ENCODE data around the gene CCDC28A. TPM values are rescaled to one million over a fixed set of nuclear protein-coding genes. Genes with fewer than 3 reads are reported as not detected.
"Not testable (repeated sequence)": the region's sequence is repeated elsewhere in the genome, so short reads cannot be mapped to it uniquely, and the experiment has no call there.

The CCDC28A gene
- total and polyA plus RNA-seq, 7 donors, result 17.4 to 49.5 (median 26.5) TPM

DNA sequence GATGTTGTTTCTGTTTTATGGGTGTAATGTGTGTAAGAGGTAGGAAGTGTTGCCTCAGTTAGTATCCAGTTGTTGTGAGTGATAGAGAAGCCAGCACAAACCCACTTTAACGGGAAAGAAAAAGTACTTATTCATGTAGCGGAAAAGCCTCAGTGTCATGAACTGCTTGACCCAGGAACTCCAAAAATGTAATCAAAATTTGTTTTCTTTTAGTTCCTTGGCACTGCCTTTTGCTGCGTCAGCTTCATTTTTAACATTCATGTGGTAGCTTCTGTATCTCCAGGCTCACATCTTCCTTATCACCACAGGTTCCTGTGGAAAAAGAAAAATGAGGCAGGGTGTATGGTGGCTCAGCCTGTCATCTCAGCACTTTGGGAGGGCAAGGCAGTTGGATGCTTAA is 46.4 kb upstream of the CCDC28A start:
- Histone ChIP-seq H3K4me3 (no peak overlapping the region), H3K4me1 (peaks cover 0 to 12% (median 4%) of the 10 kb centered on the region in 4 donors), H3K27ac (no peak overlapping the region), H3K36me3 (no peaks in the 10 kb centered on the region), H3K27me3 (no peaks in the 10 kb centered on the region), H3K9me3 (no peaks in the 10 kb centered on the region)
- no peak for TF ChIP-seq POLR2AphosphoS5 (IDR thresholded peaks at IDR 0.05)
- no peak for TF ChIP-seq POLR2A (IDR thresholded peaks at IDR 0.05)
- TF ChIP-seq, protein P1, sequence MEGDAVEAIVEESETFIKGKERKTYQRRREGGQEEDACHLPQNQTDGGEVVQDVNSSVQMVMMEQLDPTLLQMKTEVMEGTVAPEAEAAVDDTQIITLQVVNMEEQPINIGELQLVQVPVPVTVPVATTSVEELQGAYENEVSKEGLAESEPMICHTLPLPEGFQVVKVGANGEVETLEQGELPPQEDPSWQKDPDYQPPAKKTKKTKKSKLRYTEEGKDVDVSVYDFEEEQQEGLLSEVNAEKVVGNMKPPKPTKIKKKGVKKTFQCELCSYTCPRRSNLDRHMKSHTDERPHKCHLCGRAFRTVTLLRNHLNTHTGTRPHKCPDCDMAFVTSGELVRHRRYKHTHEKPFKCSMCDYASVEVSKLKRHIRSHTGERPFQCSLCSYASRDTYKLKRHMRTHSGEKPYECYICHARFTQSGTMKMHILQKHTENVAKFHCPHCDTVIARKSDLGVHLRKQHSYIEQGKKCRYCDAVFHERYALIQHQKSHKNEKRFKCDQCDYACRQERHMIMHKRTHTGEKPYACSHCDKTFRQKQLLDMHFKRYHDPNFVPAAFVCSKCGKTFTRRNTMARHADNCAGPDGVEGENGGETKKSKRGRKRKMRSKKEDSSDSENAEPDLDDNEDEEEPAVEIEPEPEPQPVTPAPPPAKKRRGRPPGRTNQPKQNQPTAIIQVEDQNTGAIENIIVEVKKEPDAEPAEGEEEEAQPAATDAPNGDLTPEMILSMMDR (IDR thresholded peaks at IDR 0.05), result no peak
- TF ChIP-seq EP300 (IDR thresholded peaks at IDR 0.05), result no peak
- WGBS, 2 donors, result 87 to 88% methylated on average over 3 of the region's 3 CpGs
- no peak for DNase-seq
- intact Hi-C loops (cut with DNase I), result no loop called here

DNA sequence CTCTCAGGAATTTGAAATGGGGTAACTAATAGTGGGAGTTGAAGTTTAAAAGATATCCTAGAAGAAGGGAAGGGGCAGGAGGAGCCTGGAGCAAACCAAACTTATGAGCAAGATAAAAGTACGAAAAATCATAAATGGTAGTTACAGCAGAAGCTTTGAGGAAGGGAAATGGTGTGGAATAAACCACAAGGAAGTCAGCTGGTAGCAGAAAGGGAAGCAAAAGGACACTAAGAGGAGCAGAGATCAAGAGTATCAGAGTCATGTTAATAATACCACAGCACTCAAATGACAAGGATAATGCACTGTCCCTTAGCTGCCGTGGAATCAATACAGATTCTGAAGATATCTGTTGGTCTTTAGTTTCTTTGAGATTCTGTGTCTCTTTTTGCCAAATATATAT is 44.9 kb upstream of the CCDC28A start:
- WGBS, 2 donors, result 63 to 75% methylated on average over 2 of the region's 2 CpGs
- Histone ChIP-seq H3K27ac (no peak overlapping the region), H3K4me1 (peaks cover 0 to under 1% (median 0%) of the 10 kb centered on the region in 4 donors), H3K27me3 (no peaks in the 10 kb centered on the region), H3K4me3 (no peak overlapping the region), H3K9me3 (no peaks in the 10 kb centered on the region), H3K36me3 (no peaks in the 10 kb centered on the region)
- intact Hi-C loops (cut with DNase I), result no loop called here
- TF ChIP-seq POLR2A (IDR thresholded peaks at IDR 0.05) (no peak), POLR2AphosphoS5 (IDR thresholded peaks at IDR 0.05) (no peak), EP300 (IDR thresholded peaks at IDR 0.05) (no peak)
- TF ChIP-seq, protein P1 (IDR thresholded peaks at IDR 0.05), result no peak
- DNase-seq, result no peak

DNA sequence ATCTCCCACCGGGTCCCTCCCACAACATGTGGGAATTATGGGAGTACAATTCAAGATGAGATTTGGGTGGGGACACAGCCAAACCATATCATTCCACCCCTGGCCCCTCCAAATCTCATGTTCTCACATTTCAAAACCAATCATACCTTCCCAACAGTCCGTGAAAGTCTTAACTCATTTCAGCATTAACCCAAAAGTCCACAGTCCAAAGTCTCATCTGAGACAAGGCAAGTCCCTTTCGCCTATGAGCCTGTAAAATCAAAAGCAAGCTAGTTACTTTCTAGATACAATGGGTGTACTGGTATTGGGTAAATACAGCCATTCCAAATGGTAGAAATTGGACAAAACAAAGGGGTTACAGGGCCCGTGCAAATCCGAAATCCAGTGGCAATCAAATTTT is 43.5 kb upstream of the CCDC28A start:
- H3K9me3 ChIP-seq; DNase-seq; H3K27me3 ChIP-seq; H3K36me3 ChIP-seq; H3K4me1 ChIP-seq; H3K27ac ChIP-seq; intact Hi-C loops (cut with DNase I); H3K4me3 ChIP-seq: not testable (repeated sequence)
- 70 to 88% methylated on average over 5 of the region's 5 CpGs for WGBS, 2 donors

DNA sequence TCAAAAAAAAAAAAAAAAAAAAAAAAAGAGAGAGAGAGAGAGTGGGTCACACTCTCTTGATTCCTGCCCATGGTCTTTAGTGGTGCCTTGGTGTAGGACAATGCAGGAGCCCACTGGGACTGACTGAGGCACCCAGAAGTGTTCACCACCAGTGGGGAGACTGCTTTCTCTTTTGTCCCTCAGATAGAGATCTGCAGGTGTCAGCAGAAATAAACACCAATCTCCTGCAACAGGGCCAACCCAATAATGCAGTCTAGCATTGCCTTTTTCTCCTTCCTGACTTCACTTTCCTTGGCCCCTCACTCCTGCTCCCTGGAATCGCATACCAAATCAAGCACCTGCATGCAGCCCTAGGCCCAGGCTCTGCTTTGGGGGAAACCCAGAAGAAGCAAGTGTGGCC is 39.0 kb upstream of the CCDC28A start:
- no peak for TF ChIP-seq EP300 (IDR thresholded peaks at IDR 0.05)
- no peak for TF ChIP-seq POLR2A (IDR thresholded peaks at IDR 0.05)
- TF ChIP-seq, protein P1 (IDR thresholded peaks at IDR 0.05), result no peak
- TF ChIP-seq POLR2AphosphoS5 (IDR thresholded peaks at IDR 0.05), result no peak
- no peak for DNase-seq
- Histone ChIP-seq H3K9me3 (no peaks in the 10 kb centered on the region), H3K36me3 (no peaks in the 10 kb centered on the region), H3K27ac (no peak overlapping the region), H3K4me3 (no peak overlapping the region), H3K4me1 (no peaks in the 10 kb centered on the region), H3K27me3 (no peaks in the 10 kb centered on the region)
- 98% methylated on average over 1 of the region's 1 CpG for WGBS, 2 donors
- intact Hi-C loops (cut with DNase I), result no loop called here

DNA sequence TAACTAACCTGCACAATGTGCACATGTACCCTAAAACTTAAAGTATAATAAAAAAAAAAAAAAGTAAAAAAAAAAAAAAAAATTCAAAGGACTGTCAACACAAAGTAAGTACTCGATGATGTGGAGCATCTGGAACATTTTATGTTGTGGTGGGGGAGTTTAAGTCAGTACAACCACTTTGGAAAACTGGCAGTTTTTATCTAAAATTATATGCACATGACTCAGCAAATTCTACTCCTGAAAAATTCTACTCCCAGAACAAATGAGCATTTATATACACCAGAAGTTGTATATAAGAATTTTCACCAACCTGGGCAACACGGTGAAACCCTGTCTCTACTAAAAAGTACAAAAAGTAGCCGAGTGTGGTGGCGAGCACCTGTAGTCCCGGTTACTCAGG is 36.9 kb upstream of the CCDC28A start:
- Histone ChIP-seq H3K27ac (no peak overlapping the region), H3K36me3 (no peaks in the 10 kb centered on the region), H3K27me3 (no peaks in the 10 kb centered on the region), H3K4me3 (no peak overlapping the region), H3K9me3 (no peaks in the 10 kb centered on the region), H3K4me1 (no peaks in the 10 kb centered on the region)
- TF ChIP-seq EP300 (IDR thresholded peaks at IDR 0.05) (no peak), POLR2A (IDR thresholded peaks at IDR 0.05) (no peak), POLR2AphosphoS5 (IDR thresholded peaks at IDR 0.05) (no peak)
- TF ChIP-seq, protein P1 (IDR thresholded peaks at IDR 0.05), result no peak
- WGBS, 2 donors, result 91 to 94% methylated on average over 5 of the region's 5 CpGs
- intact Hi-C loops (cut with DNase I), result no loop called here
- no peak for DNase-seq

Measured in sigmoid colon (tissue), 7 donors.